ENCODE data around the gene TMED6.

DNA sequence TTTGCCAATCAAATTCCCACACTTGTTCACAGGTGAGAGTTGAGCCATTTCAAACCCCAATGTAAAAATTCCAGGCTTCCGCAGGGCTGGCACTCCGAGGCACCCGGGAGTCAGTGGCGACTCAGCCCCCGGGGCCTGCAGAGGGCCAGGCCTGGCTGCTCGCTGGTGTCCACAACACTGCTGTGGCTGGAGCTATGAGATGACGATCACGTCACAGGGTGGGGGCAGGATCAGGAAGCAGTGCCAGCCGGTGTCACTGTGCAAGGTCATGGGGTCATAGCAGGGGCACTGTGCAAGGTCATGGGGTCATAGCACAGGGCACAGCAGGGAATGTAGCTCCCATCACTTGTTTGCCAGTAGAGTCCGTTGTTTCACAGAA lies 32.7 kb downstream of the TMED6 start:
- TF ChIP-seq, protein P1, sequence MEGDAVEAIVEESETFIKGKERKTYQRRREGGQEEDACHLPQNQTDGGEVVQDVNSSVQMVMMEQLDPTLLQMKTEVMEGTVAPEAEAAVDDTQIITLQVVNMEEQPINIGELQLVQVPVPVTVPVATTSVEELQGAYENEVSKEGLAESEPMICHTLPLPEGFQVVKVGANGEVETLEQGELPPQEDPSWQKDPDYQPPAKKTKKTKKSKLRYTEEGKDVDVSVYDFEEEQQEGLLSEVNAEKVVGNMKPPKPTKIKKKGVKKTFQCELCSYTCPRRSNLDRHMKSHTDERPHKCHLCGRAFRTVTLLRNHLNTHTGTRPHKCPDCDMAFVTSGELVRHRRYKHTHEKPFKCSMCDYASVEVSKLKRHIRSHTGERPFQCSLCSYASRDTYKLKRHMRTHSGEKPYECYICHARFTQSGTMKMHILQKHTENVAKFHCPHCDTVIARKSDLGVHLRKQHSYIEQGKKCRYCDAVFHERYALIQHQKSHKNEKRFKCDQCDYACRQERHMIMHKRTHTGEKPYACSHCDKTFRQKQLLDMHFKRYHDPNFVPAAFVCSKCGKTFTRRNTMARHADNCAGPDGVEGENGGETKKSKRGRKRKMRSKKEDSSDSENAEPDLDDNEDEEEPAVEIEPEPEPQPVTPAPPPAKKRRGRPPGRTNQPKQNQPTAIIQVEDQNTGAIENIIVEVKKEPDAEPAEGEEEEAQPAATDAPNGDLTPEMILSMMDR (conservative IDR thresholded peaks at IDR 0.05 in 1 of 2, IDR thresholded peaks at IDR 0.05 in 1 of 2; ENCODE audit: extremely low read depth in 1 of 2, insufficient read depth in 1 of 2, low read depth in 1 of 2, low read length in 2 of 2): no peak
- TF ChIP-seq EZH2 (IDR thresholded peaks at IDR 0.05; ENCODE audit: borderline replicate concordance, low read length): no peak

Measured in mammary epithelial cell (primary cell).